HCT116 (cell line): ENCODE measurements around the gene SND1.

Experiments used
- CEBPB ChIP-seq: IDR thresholded peaks from 2 replicates; pipeline ENCODE4 v1.6.1; 2012; ENCODE audit warnings: low read depth
- ELF1 ChIP-seq: IDR thresholded peaks from 2 replicates; pipeline ENCODE4 v1.6.1; 2012; ENCODE audit warnings: low read depth, borderline replicate concordance
- POLR2AphosphoS5 ChIP-seq: IDR thresholded peaks from 2 replicates; pipeline ENCODE4 v1.6.1; 2011; ENCODE audit warnings: mild to moderate bottlenecking, low read depth, low read length, moderate library complexity
- SIN3A ChIP-seq: IDR thresholded peaks from 2 replicates; pipeline ENCODE4 v1.6.1; 2012; ENCODE audit warnings: low read depth
- SP1 ChIP-seq: IDR thresholded peaks from 2 replicates; pipeline ENCODE4 v1.6.1; 2012; ENCODE audit warnings: low read depth
- ZFX ChIP-seq: fragments of 450-650 bp; IDR thresholded peaks from 2 replicates; pipeline ENCODE4 v1.6.1; 2017
- TF ChIP-seq, protein P1 (sequence below), 3 experiments: fragments of 200-600 bp in 1 of 3; sonication (generic) in 1 of 3; IDR thresholded peaks in 2 of 3; conservative IDR thresholded peaks in 1 of 3; 2 replicates each; pipeline ENCODE4 v1.5.1; 2012 to 2017; ENCODE audit warnings: low read depth in 2 of 3, low read length in 2 of 3, antibody characterized with exemption in 1 of 3, borderline replicate concordance in 1 of 3, control low read depth in 1 of 3, mild to moderate bottlenecking in 1 of 3, mixed read lengths in 1 of 3, mixed run types in 1 of 3, moderate library complexity in 1 of 3; ENCODE audit not compliant: insufficient read depth in 1 of 3
- TF ChIP-seq, protein P2 (sequence below): IDR thresholded peaks from 2 replicates; pipeline ENCODE4 v1.6.1; 2012

DNA sequence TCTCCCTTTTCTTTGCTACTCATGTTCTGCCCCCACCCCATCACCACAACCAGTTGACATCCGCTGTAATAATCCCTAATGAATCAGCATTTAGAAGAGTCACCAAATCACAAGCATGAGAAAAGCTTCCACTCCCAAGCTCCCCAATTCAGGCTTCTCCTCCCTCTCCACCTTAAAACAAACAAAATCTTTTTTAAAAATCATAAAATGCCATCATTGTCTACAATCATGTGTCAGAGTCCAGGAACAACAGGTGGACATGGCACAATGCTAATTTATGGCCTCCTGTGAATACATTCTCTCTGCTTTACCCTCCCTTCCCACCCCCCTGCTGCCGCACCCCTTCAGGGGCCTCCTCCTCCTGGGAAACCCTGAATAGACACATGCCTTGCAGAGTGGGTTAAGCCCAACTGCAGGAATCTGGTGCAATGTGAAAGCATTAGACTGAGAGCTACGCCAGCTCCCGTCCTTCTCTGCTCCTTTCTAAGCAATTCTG is 375.5 kb downstream of the SND1 start:
- TF ChIP-seq, protein P1, sequence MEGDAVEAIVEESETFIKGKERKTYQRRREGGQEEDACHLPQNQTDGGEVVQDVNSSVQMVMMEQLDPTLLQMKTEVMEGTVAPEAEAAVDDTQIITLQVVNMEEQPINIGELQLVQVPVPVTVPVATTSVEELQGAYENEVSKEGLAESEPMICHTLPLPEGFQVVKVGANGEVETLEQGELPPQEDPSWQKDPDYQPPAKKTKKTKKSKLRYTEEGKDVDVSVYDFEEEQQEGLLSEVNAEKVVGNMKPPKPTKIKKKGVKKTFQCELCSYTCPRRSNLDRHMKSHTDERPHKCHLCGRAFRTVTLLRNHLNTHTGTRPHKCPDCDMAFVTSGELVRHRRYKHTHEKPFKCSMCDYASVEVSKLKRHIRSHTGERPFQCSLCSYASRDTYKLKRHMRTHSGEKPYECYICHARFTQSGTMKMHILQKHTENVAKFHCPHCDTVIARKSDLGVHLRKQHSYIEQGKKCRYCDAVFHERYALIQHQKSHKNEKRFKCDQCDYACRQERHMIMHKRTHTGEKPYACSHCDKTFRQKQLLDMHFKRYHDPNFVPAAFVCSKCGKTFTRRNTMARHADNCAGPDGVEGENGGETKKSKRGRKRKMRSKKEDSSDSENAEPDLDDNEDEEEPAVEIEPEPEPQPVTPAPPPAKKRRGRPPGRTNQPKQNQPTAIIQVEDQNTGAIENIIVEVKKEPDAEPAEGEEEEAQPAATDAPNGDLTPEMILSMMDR (IDR thresholded peaks at IDR 0.05 in 2 of 3, conservative IDR thresholded peaks at IDR 0.05 in 1 of 3; ENCODE audit: borderline replicate concordance in 1 of 3, insufficient read depth in 1 of 3, low read depth in 2 of 3, low read length in 2 of 3), result no peak
- TF ChIP-seq SIN3A (no peak), ELF1 (no peak), SP1 (no peak), CEBPB (no peak), ZFX (no peak), POLR2AphosphoS5 (no peak)
- TF ChIP-seq, protein P2, sequence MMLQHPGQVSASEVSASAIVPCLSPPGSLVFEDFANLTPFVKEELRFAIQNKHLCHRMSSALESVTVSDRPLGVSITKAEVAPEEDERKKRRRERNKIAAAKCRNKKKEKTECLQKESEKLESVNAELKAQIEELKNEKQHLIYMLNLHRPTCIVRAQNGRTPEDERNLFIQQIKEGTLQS, result no peak
